LNCaP clone FGC (cell line): Measurements from ENCODE around the gene IRF7.

Source experiments
- DNase-seq: peaks from one replicate; pipeline ENCODE4 v3.0.0-alpha.2; 2011; ENCODE audit warnings: low read depth
- H3K4me3 ChIP-seq: 2 replicates; pipeline ENCODE4 v1.5.1; 2011; ENCODE audit warnings: mild to moderate bottlenecking, low read depth, low read length, control low read depth
- TF ChIP-seq, protein P1 (sequence below): IDR thresholded peaks from 2 replicates; pipeline ENCODE4 v1.5.1; 2012; ENCODE audit warnings: mild to moderate bottlenecking; ENCODE audit not compliant: control insufficient read depth, insufficient read depth; ENCODE audit errors: extremely low read depth

IRF7 gene

GRCh38 chr11:624705-625635 lies 9.2 kb upstream of the IRF7 start, which contains the start of gene CDHR5:
Gene CDHR5 (minus strand): TSS chr11:624955. CDS start chr11:624902, 53 bp downstream.
- no peak within 1 kb of the TSS for H3K4me3 ChIP-seq
- TF ChIP-seq, protein P1, sequence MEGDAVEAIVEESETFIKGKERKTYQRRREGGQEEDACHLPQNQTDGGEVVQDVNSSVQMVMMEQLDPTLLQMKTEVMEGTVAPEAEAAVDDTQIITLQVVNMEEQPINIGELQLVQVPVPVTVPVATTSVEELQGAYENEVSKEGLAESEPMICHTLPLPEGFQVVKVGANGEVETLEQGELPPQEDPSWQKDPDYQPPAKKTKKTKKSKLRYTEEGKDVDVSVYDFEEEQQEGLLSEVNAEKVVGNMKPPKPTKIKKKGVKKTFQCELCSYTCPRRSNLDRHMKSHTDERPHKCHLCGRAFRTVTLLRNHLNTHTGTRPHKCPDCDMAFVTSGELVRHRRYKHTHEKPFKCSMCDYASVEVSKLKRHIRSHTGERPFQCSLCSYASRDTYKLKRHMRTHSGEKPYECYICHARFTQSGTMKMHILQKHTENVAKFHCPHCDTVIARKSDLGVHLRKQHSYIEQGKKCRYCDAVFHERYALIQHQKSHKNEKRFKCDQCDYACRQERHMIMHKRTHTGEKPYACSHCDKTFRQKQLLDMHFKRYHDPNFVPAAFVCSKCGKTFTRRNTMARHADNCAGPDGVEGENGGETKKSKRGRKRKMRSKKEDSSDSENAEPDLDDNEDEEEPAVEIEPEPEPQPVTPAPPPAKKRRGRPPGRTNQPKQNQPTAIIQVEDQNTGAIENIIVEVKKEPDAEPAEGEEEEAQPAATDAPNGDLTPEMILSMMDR = no peak
- DNase-seq = no peak

DNA sequence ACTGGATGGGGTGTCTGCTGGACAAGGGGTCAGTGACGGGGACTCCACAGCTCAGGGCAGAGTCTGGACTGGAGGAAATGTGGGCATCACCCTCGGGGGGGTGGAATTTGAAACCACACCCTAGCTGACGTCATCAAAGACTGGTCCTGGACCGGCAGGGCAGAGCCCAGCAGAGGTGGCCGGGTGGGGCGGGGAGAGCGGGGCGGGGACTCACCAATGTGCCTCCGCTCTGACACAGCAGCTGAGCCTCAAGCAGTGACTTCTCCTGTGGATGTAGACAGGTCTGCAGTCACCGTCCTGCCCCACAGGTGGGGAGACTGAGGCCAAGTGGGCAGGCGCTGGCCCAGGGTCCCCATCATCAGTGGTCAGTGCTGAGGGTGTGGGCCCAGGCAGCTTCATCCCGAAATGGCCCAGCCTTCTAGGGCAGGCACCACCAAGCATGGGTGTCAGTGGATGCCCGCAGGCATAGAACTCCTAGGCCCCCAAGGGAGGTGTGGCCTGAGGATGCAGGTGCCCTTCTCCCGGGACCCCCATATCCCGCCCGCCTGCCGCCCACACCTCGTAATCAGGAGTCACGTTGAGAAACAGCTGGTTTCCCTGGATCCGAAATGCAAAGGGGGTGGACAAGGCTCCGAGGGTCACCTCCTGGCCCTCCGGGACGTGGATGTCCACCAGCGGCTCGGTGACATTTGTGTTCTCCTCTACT lies 8.4 kb upstream of the IRF7 start:
- no peak overlapping the region for H3K4me3 ChIP-seq
- DNase-seq = no peak
- TF ChIP-seq, protein P1 = no peak

DNA sequence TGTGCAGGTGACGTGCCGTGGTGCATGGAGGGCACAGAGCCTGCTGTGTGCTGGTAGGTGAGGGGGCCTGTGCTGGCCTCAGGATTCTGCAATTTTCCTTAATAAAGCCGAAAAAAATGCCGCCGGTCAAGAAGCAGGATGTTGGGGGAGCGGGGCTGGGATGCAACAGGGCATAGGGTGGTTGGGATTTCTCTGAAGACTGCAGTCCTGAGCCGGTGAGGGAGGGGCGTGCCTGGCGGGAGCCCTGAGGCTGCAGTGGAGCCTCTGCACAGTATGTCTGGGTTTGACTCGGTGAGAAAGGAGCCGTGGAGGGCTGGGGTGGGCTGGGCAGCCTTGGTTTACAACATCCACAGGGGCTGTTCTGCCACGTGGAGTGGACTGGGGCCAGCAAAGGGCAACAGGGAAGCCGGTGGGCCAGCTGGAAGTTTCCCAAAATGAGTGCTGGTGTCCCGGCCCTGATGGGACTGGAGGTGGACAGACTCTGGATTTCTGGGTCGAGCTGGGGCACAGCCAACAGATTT lies 7.7 kb upstream of the IRF7 start:
- TF ChIP-seq, protein P1 = no peak
- DNase-seq = no peak
- no peak overlapping the region for H3K4me3 ChIP-seq

DNA sequence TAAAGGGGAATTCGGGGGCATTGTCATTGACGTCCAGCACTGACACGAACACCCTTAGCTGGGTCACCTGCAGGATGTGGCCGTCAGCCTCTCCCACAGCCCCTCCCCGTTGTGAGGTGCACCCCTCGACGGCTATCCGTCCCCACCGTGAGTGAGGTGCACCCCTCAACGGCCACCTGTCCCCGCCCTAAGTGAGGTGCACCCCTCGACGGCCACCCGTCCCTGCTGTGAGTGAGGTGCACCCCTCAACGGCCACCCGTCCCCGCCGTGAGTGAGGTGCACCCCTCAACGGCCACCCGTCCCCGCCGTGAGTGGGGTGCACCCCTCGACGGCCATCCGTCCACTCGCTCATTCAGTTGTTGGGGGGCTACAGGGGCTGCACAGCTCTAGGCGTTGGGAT lies 6.1 kb upstream of the IRF7 start:
- H3K4me3 ChIP-seq = no peak overlapping the region
- TF ChIP-seq, protein P1 = no peak

DNA sequence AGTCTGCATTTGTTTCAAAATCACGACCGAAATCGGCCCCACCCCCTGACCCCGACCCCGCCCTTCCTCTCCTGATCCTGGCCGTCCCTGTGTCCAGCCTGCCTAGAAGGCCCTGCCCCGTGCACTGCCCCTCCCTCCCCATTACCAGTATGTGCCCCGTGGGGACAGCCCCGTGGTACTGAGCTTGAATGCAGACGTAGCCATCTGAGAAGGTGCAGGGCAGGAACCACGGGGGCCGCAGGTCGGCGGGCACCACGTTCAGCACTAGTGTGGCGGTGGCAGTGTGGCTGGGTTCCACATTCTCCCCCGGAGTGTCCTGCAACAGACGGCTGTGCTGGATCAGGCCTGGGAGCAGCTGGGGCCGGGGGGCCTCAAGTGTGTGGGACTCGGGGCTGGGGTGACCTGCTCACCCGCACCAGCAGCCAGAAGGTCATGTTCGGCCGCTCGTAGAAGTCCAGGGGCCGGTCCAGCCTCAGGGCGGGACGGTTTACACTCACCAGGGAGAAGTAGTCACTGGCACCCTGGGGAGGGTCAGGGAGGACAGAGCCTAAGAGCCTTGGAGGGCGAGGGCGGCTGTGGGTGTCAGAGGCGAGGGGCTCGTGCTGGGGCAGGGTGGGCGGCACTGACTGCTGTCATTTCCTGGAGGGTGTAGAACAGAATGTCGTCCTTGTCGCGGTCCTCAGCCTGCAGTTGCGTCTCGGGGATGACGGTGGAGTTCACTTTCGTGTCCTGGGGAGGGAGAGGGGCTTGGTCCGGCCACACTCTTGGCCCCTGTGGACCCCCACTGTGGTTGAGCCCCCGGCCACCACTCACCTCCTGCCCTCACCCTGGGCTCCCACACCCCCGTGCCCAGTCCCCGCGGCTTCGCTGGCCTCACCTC lies 5.4 kb upstream of the IRF7 start:
- no peak for DNase-seq
- H3K4me3 ChIP-seq = no peak overlapping the region
- TF ChIP-seq, protein P1 = no peak

More for the DNA sequence above, 6.1 kb upstream of the IRF7 start:
- DNase-seq = no peak

DNA sequence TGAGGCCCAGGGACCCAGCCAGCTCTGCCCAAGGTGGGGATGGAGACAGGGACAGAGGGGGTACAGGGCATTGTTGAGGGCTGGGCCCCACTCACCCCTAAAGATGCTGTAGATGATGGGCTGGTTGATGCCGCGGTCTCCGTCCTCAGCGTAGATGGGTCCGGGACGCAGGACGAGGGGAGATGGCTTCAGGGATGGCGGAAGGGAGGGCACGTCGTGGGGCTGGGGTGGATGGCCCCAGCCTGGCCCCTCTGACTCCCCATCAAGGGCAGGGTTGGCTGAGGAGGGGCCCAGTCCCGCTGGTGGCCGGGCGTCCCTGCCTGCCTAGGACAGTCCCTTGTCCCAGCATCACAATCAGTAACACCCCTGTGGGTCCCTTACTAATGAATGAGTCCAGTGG lies 4.5 kb upstream of the IRF7 start:
- TF ChIP-seq, protein P1 = no peak
- H3K4me3 ChIP-seq = no peak overlapping the region
- DNase-seq = no peak
